Hepatocyte (in vitro differentiated cells): ENCODE data around the gene DYDC2.

Experiments used
- EZH2 ChIP-seq: fragments of 200-600 bp; sonication (generic); IDR thresholded peaks from 2 replicates; pipeline ENCODE4 v1.6.1; 2016; ENCODE audit warnings: antibody characterized with exemption, mild to moderate bottlenecking, borderline replicate concordance
- EZH2phosphoT487 ChIP-seq: fragments of 200-600 bp; sonication (generic); IDR thresholded peaks from one replicate; pipeline ENCODE4 v1.6.1; 2018; ENCODE audit warnings: antibody characterized with exemption, mild to moderate bottlenecking, low read depth, moderate library complexity; ENCODE audit not compliant: unreplicated experiment, severe bottlenecking
- TF ChIP-seq, protein P1 (sequence below): fragments of 200-600 bp; sonication (generic); IDR thresholded peaks from 2 replicates; pipeline ENCODE4 v1.5.1; 2016; ENCODE audit warnings: antibody characterized with exemption, mild to moderate bottlenecking; ENCODE audit not compliant: poor library complexity

DNA sequence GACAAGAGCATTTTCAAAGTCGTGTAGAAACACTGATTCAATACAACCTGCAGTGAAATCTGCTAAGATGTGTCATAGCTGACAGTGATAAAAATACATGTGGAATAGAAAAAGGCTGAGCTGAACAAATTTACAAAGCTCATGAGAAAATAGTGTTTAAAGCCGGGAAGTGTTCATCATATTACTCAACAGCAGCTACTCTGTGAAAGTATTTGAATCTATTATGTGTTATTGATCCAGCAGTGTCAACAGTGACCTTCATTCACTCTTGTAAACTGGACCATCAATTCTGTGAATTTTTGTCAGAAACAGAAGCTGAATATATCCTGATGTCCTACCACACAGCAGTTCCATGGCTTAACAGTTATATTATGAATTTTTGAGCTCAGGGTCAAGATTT lies 11.7 kb upstream of the DYDC2 start:
- TF ChIP-seq, protein P1, sequence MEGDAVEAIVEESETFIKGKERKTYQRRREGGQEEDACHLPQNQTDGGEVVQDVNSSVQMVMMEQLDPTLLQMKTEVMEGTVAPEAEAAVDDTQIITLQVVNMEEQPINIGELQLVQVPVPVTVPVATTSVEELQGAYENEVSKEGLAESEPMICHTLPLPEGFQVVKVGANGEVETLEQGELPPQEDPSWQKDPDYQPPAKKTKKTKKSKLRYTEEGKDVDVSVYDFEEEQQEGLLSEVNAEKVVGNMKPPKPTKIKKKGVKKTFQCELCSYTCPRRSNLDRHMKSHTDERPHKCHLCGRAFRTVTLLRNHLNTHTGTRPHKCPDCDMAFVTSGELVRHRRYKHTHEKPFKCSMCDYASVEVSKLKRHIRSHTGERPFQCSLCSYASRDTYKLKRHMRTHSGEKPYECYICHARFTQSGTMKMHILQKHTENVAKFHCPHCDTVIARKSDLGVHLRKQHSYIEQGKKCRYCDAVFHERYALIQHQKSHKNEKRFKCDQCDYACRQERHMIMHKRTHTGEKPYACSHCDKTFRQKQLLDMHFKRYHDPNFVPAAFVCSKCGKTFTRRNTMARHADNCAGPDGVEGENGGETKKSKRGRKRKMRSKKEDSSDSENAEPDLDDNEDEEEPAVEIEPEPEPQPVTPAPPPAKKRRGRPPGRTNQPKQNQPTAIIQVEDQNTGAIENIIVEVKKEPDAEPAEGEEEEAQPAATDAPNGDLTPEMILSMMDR = no peak
- TF ChIP-seq EZH2phosphoT487 = no peak
- no peak for TF ChIP-seq EZH2
